ENCODE data around the gene CHST5.

GRCh38 chr16:75488322-75488721 lies 47.6 kb downstream of the CHST5 start:
- no peak for TF ChIP-seq CTCF (IDR thresholded peaks at IDR 0.05; ENCODE audit: control extremely low read depth in 1 of 3, insufficient read depth in 1 of 3, low read depth in 1 of 3, low read length in 3 of 3)
- TF ChIP-seq EZH2 (IDR thresholded peaks at IDR 0.05; ENCODE audit: low read depth, low read length, severe bottlenecking): no peak
- TF ChIP-seq SIN3A (conservative IDR thresholded peaks at IDR 0.05 in 1 of 2, IDR thresholded peaks at IDR 0.05 in 1 of 2; ENCODE audit: low read depth in 1 of 2, low read length in 2 of 2): no peak
- TF ChIP-seq ASH2L (IDR thresholded peaks at IDR 0.05; ENCODE audit: low read length): no peak

Data from H1 (cell line).